Effector memory CD4-positive, alpha-beta T cell (primary cell): ENCODE results near the gene TWF1.

ENCODE experiments used
- DNase-seq, 3 donors: peaks; one replicate each; pipeline ENCODE4 v3.0.0-alpha.2; 2020
- H3K27ac ChIP-seq: 2 replicates; pipeline ENCODE4 v1.7.0; 2013; ENCODE audit warnings: mild to moderate bottlenecking, low read length, moderate library complexity; ENCODE audit not compliant: insufficient read depth, poor library complexity, severe bottlenecking
- H3K27me3 ChIP-seq: replicated peaks from 2 replicates; pipeline ENCODE4 v1.7.0; 2013; ENCODE audit warnings: mild to moderate bottlenecking, low read length; ENCODE audit not compliant: insufficient read depth, control insufficient read depth, poor library complexity, severe bottlenecking
- H3K36me3 ChIP-seq: 2 replicates; pipeline ENCODE4 v1.7.0; 2013; ENCODE audit warnings: mild to moderate bottlenecking, low read length, moderate library complexity; ENCODE audit not compliant: control insufficient read depth, insufficient read depth
- H3K4me1 ChIP-seq: 2 replicates; pipeline ENCODE4 v1.7.0; 2013; ENCODE audit warnings: low read length, mild to moderate bottlenecking; ENCODE audit not compliant: control insufficient read depth, insufficient read depth, poor library complexity, severe bottlenecking
- H3K4me3 ChIP-seq: 2 replicates; pipeline ENCODE4 v1.7.0; 2013; ENCODE audit warnings: low read length, low read depth, mild to moderate bottlenecking; ENCODE audit not compliant: insufficient read depth, poor library complexity, severe bottlenecking
- H3K9me3 ChIP-seq: 2 replicates; pipeline ENCODE4 v1.7.0; 2013; ENCODE audit warnings: mild to moderate bottlenecking, low read length, moderate library complexity; ENCODE audit not compliant: control insufficient read depth

TWF1 gene

GRCh38 chr12:43807386-43807785 is 1.3 kb upstream of the TWF1 start:
- no peak for DNase-seq
- no peaks in the 10 kb centered on the region for H3K36me3 ChIP-seq
- no peaks in the 10 kb centered on the region for H3K27me3 ChIP-seq
- no peaks in the 10 kb centered on the region for H3K9me3 ChIP-seq
- H3K4me1 ChIP-seq = peaks cover 4% of the 10 kb centered on the region
- H3K27ac ChIP-seq = peak overlapping the region; percentile 96
- H3K4me3 ChIP-seq = no peak overlapping the region

- peak overlapping the region; percentile 96 for H3K27ac ChIP-seq
- H3K9me3 ChIP-seq = no peaks in the 10 kb centered on the region
- peaks cover 6% of the 10 kb centered on the region for H3K36me3 ChIP-seq
- no peaks in the 10 kb centered on the region for H3K27me3 ChIP-seq
- H3K4me1 ChIP-seq = peaks cover 4% of the 10 kb centered on the region
- H3K4me3 ChIP-seq = peak overlapping the region; percentile 85
- no peak for DNase-seq
These were observed 588 bp upstream of the TWF1 start for GRCh38 chr12:43806737-43807072.

GRCh38 chr12:43805149-43805859 is 813 bp downstream of the TWF1 start:
- Histone ChIP-seq H3K27ac (peak overlapping the region; percentile 96), H3K4me1 (peaks cover 4% of the 10 kb centered on the region), H3K36me3 (peaks cover 15% of the 10 kb centered on the region), H3K27me3 (no peaks in the 10 kb centered on the region), H3K4me3 (peak overlapping the region; percentile 85), H3K9me3 (no peaks in the 10 kb centered on the region)
- DNase-seq = no peak

- no peak for DNase-seq
- Histone ChIP-seq H3K27ac (no peak overlapping the region), H3K36me3 (peaks cover 66% of the 10 kb centered on the region), H3K4me1 (no peaks in the 10 kb centered on the region), H3K9me3 (no peaks in the 10 kb centered on the region), H3K27me3 (no peaks in the 10 kb centered on the region), H3K4me3 (no peak overlapping the region)
These were observed 8.4 kb downstream of the TWF1 start for GRCh38 chr12:43797561-43798217.

- Histone ChIP-seq H3K4me3 (no peak overlapping the region), H3K36me3 (peaks cover 56% of the 10 kb centered on the region), H3K27me3 (no peaks in the 10 kb centered on the region), H3K27ac (no peak overlapping the region), H3K4me1 (no peaks in the 10 kb centered on the region), H3K9me3 (no peaks in the 10 kb centered on the region)
- DNase-seq = no peak
These were observed 10.3 kb downstream of the TWF1 start for GRCh38 chr12:43795716-43796280.

GRCh38 chr12:43789941-43790340 is 16.2 kb downstream of the TWF1 start:
- no peaks in the 10 kb centered on the region for H3K27me3 ChIP-seq
- H3K36me3 ChIP-seq = peaks cover 29% of the 10 kb centered on the region
- H3K4me1 ChIP-seq = no peaks in the 10 kb centered on the region
- H3K9me3 ChIP-seq = no peaks in the 10 kb centered on the region
- H3K27ac ChIP-seq = no peak overlapping the region
- DNase-seq = no peak
- H3K4me3 ChIP-seq = no peak overlapping the region

- H3K27me3 ChIP-seq = no peaks in the 10 kb centered on the region
- H3K9me3 ChIP-seq = no peaks in the 10 kb centered on the region
- no peaks in the 10 kb centered on the region for H3K4me1 ChIP-seq
- H3K36me3 ChIP-seq = peaks cover 51% of the 10 kb centered on the region
- no peak for DNase-seq
- no peak overlapping the region for H3K27ac ChIP-seq
- H3K4me3 ChIP-seq = no peak overlapping the region
These were observed 19.0 kb downstream of the TWF1 start for GRCh38 chr12:43786899-43787693.

- H3K36me3 ChIP-seq = peaks cover 66% of the 10 kb centered on the region
- no peak for DNase-seq
- H3K4me3 ChIP-seq = no peak overlapping the region
These were observed 29.6 kb downstream of the TWF1 start for GRCh38 chr12:43776498-43776897.

GRCh38 chr12:43766291-43766690 is 39.8 kb downstream of the TWF1 start:
- Histone ChIP-seq H3K27me3 (no peaks in the 10 kb centered on the region), H3K9me3 (no peaks in the 10 kb centered on the region), H3K4me1 (peaks cover 18% of the 10 kb centered on the region), H3K27ac (no peak overlapping the region), H3K4me3 (no peak overlapping the region), H3K36me3 (peaks cover 20% of the 10 kb centered on the region)
- DNase-seq = no peak

More at GRCh38 chr12:43776498-43776897, 29.6 kb downstream of the TWF1 start:
- no peaks in the 10 kb centered on the region for H3K27me3 ChIP-seq
- no peak overlapping the region for H3K27ac ChIP-seq
- no peaks in the 10 kb centered on the region for H3K9me3 ChIP-seq
- no peaks in the 10 kb centered on the region for H3K4me1 ChIP-seq
